Common myeloid progenitor, CD34-positive (primary cell): ENCODE measurements around the gene SIRPB2.

Experiments used
- CTCF ChIA-PET: fragments of 350-600 bp; sonication (Branson Sonifier 250); formaldehyde crosslinking; loops from one replicate; lab custom pipeline; 2021; ENCODE audit warnings: antibody characterized with exemption; lab: Charles Lee
- POLR2A ChIA-PET: fragments of 350-600 bp; sonication (Branson Sonifier 250); formaldehyde crosslinking; loops from one replicate; lab custom pipeline; 2021; ENCODE audit warnings: antibody characterized with exemption; lab: Charles Lee
- DNase-seq, 3 donors: peaks; one replicate each; pipeline versions ENCODE4 v3.0.0 to v3.0.0-alpha.2; 2013
- H3K27ac ChIP-seq, 2 experiments: 1 replicate in 1 of 2; 2 replicates in 1 of 2; pipeline ENCODE4 v1.7.0; 2013; ENCODE audit warnings: inconsistent platforms in 2 of 2, low read length in 2 of 2, mild to moderate bottlenecking in 2 of 2, low read depth in 1 of 2, moderate library complexity in 1 of 2; ENCODE audit not compliant: severe bottlenecking in 2 of 2, insufficient read depth in 1 of 2, poor library complexity in 1 of 2
- H3K27me3 ChIP-seq, 5 experiments: replicated peaks in 2 of 5; 1 replicate in 3 of 5; 2 replicates in 2 of 5; pipeline versions ENCODE4 v1.6.1 to v1.7.0; 2013; ENCODE audit warnings: low read length in 4 of 5, mild to moderate bottlenecking in 2 of 5, moderate library complexity in 2 of 5, inconsistent platforms in 1 of 5; ENCODE audit not compliant: insufficient read depth in 5 of 5, control insufficient read depth in 4 of 5
- H3K36me3 ChIP-seq, 4 experiments: 1 replicate in 2 of 4; 2 replicates in 2 of 4; pipeline versions ENCODE4 v1.6.1 to v1.7.0; 2013; ENCODE audit warnings: low read length in 3 of 4, control low read depth in 1 of 4, mild to moderate bottlenecking in 1 of 4; ENCODE audit not compliant: control insufficient read depth in 4 of 4, insufficient read depth in 4 of 4
- H3K4me1 ChIP-seq, 4 experiments: 1 replicate in 3 of 4; 2 replicates in 1 of 4; pipeline versions ENCODE4 v1.6.1 to v1.7.1; 2013; ENCODE audit warnings: low read length in 3 of 4, mild to moderate bottlenecking in 3 of 4, control low read depth in 1 of 4, inconsistent platforms in 1 of 4, moderate library complexity in 1 of 4; ENCODE audit not compliant: control insufficient read depth in 4 of 4, insufficient read depth in 4 of 4; ENCODE audit errors: control extremely low read depth in 1 of 4
- H3K4me3 ChIP-seq, 7 experiments: 1 replicate in 4 of 7; 2 replicates in 3 of 7; pipeline versions ENCODE4 v1.5.1 to v1.7.0; 2013; ENCODE audit warnings: mild to moderate bottlenecking in 7 of 7, low read length in 6 of 7, moderate library complexity in 6 of 7, inconsistent platforms in 2 of 7, low read depth in 2 of 7, control low read depth in 1 of 7; ENCODE audit not compliant: insufficient read depth in 4 of 7, control insufficient read depth in 1 of 7; ENCODE audit errors: extremely low read depth in 1 of 7
- H3K9me3 ChIP-seq, 5 experiments: 1 replicate in 4 of 5; 2 replicates in 1 of 5; pipeline versions ENCODE4 v1.6.1 to v1.7.1; 2013; ENCODE audit warnings: low read length in 4 of 5, mild to moderate bottlenecking in 2 of 5, inconsistent platforms in 1 of 5, low read depth in 1 of 5, moderate library complexity in 1 of 5; ENCODE audit not compliant: control insufficient read depth in 4 of 5, insufficient read depth in 2 of 5; ENCODE audit errors: control extremely low read depth in 1 of 5
- WGBS: methylation state at CpG from one replicate; pipeline ENCODE4 v1.1.5; 2013; ENCODE audit not compliant: insufficient coverage; 5-methylcytosine and 5-hydroxymethylcytosine counted together

The SIRPB2 gene

GRCh38 chr20:1462834-1463233 lies 28.4 kb downstream of the SIRPB2 start:
- ChIA-PET CTCF (interaction anchor here (1.2 to 2.6 kb wide), 2 partner anchors 27 to 40 kb away, joined by 3 to 12 read pairs; no protein-coding TSS in a partner anchor), POLR2A (no interaction called here)
- no peak overlapping the region for H3K4me3 ChIP-seq

GRCh38 chr20:1462001-1462400 lies 29.2 kb downstream of the SIRPB2 start:
- 100% methylated on average over 3 of the region's 3 CpGs for WGBS
- Histone ChIP-seq H3K4me1 (peaks cover 13 to 32% (median 24%) of the 10 kb centered on the region in 4 experiments), H3K4me3 (no peak overlapping the region), H3K27me3 (no peaks in the 10 kb centered on the region), H3K36me3 (peaks cover 35 to 76% (median 66%) of the 10 kb centered on the region in 4 experiments), H3K9me3 (no peaks in the 10 kb centered on the region), H3K27ac (peak overlapping the region in 1 of 2 experiments; percentile 27)
- ChIA-PET CTCF (interaction anchor here (1.1 to 2.6 kb wide), 4 partner anchors 22 to 45 kb away, joined by 3 to 15 read pairs (median 8); no protein-coding TSS in a partner anchor), POLR2A (no interaction called here)
- DNase-seq, result no peak

More at GRCh38 chr20:1462834-1463233, 28.4 kb downstream of the SIRPB2 start:
- Histone ChIP-seq H3K4me1 (peaks cover 13 to 40% (median 29%) of the 10 kb centered on the region in 4 experiments), H3K27ac (no peak overlapping the region), H3K36me3 (peaks cover 32 to 70% (median 58%) of the 10 kb centered on the region in 4 experiments), H3K9me3 (no peaks in the 10 kb centered on the region), H3K27me3 (no peaks in the 10 kb centered on the region)
- WGBS, result 70% methylated on average over 2 of the region's 3 CpGs
- DNase-seq, result no peak

GRCh38 chr20:1460275-1460674 lies 30.9 kb downstream of the SIRPB2 start:
- no peak overlapping the region for H3K27ac ChIP-seq
- no peak overlapping the region for H3K4me3 ChIP-seq
- H3K36me3 ChIP-seq, result peaks cover 35 to 86% (median 80%) of the 10 kb centered on the region in 4 experiments
- peaks cover 0 to 5% (median 0%) of the 10 kb centered on the region in 5 experiments for H3K9me3 ChIP-seq
- ChIA-PET POLR2A (no interaction called here), CTCF (interaction anchor here (2.0 to 2.6 kb wide), 2 partner anchors 21 to 43 kb away, joined by 12 to 15 read pairs; no protein-coding TSS in a partner anchor)
- DNase-seq, result no peak
- H3K4me1 ChIP-seq, result peaks cover 5 to 21% (median 14%) of the 10 kb centered on the region in 4 experiments
- WGBS, result 100% methylated on average over 2 of the region's 2 CpGs
- H3K27me3 ChIP-seq, result no peaks in the 10 kb centered on the region

- CTCF ChIA-PET, result interaction anchor here (1.0 to 3.2 kb wide), 6 partner anchors 9 to 51 kb away, joined by 3 to 17 read pairs (median 4); no protein-coding TSS in a partner anchor
- DNase-seq, result no peak
- H3K9me3 ChIP-seq, result peaks cover 0 to 25% (median 7%) of the 10 kb centered on the region in 5 experiments
- POLR2A ChIA-PET, result no interaction called here
- peaks cover 38 to 95% (median 84%) of the 10 kb centered on the region in 4 experiments for H3K36me3 ChIP-seq
- H3K27me3 ChIP-seq, result no peaks in the 10 kb centered on the region
- 100% methylated on average over 1 of the region's 2 CpGs for WGBS
- H3K4me1 ChIP-seq, result peaks cover 0 to under 1% (median 0%) of the 10 kb centered on the region in 4 experiments
- H3K4me3 ChIP-seq, result no peak overlapping the region
- H3K27ac ChIP-seq, result no peak overlapping the region
These were observed 33.2 kb downstream of the SIRPB2 start for GRCh38 chr20:1457992-1458391.

- H3K27ac ChIP-seq, result no peak overlapping the region
- CTCF ChIA-PET, result no interaction called here
These were observed 34.9 kb downstream of the SIRPB2 start for GRCh38 chr20:1456300-1456699.

GRCh38 chr20:1450926-1451491 lies 40.2 kb downstream of the SIRPB2 start:
- ChIA-PET POLR2A (interaction anchor here (1.2 kb wide), 1 partner anchor 17 kb away, joined by 3 read pairs; no protein-coding TSS in a partner anchor), CTCF (interaction anchor here (0.8 to 4.7 kb wide), 5 partner anchors 7 to 129 kb away, joined by 3 to 55 read pairs (median 17); partner anchors contain the start of gene NSFL1C)
- Histone ChIP-seq H3K4me3 (peak overlapping the region in 1 of 7 experiments; percentile 24), H3K27ac (no peak overlapping the region), H3K9me3 (peaks cover 9 to 56% (median 31%) of the 10 kb centered on the region in 5 experiments), H3K27me3 (no peaks in the 10 kb centered on the region), H3K4me1 (no peaks in the 10 kb centered on the region), H3K36me3 (peaks cover 56 to 100% (median 93%) of the 10 kb centered on the region in 4 experiments)
- peak in 2 of 3 donors; percentile 53 to 62 for DNase-seq

More at GRCh38 chr20:1456300-1456699, 34.9 kb downstream of the SIRPB2 start:
- Histone ChIP-seq H3K9me3 (peaks cover 5 to 42% (median 24%) of the 10 kb centered on the region in 5 experiments), H3K36me3 (peaks cover 53 to 100% (median 91%) of the 10 kb centered on the region in 4 experiments), H3K27me3 (no peaks in the 10 kb centered on the region), H3K4me1 (no peaks in the 10 kb centered on the region), H3K4me3 (no peak overlapping the region)
- POLR2A ChIA-PET, result no interaction called here
- 100% methylated on average over 3 of the region's 5 CpGs for WGBS
- no peak for DNase-seq

- H3K27ac ChIP-seq, result no peak overlapping the region
- no peaks in the 10 kb centered on the region for H3K27me3 ChIP-seq
- peaks cover 9 to 43% (median 31%) of the 10 kb centered on the region in 5 experiments for H3K9me3 ChIP-seq
- H3K4me1 ChIP-seq, result no peaks in the 10 kb centered on the region
- peaks cover 63 to 100% (median 93%) of the 10 kb centered on the region in 4 experiments for H3K36me3 ChIP-seq
- WGBS, result 95% methylated on average over 2 of the region's 6 CpGs
- ChIA-PET CTCF (interaction anchor here (0.6 to 4.7 kb wide), 9 partner anchors 9 to 1292 kb away, joined by 3 to 55 read pairs (median 6); no protein-coding TSS in a partner anchor), POLR2A (no interaction called here)
- DNase-seq, result no peak
- no peak overlapping the region for H3K4me3 ChIP-seq
These were observed 41.9 kb downstream of the SIRPB2 start for GRCh38 chr20:1449370-1449769.
